Type B pancreatic cell (in vitro differentiated cells): ENCODE data around the gene HOXA6. TPM values are rescaled to one million over a fixed set of nuclear protein-coding genes. Genes with fewer than 3 reads are reported as not detected.

Source experiments
- DNase-seq: peaks from one replicate; pipeline ENCODE4 v3.0.0; 2021; ENCODE audit warnings: mixed read lengths; ENCODE audit not compliant: unreplicated experiment; ENCODE audit errors: extremely low spot score
- H3K27ac Mint-ChIP-seq: 2 replicates; pipeline ENCODE4 v1.8.0; 2021; ENCODE audit warnings: mild to moderate bottlenecking, mixed read lengths
- H3K27me3 Mint-ChIP-seq: 2 replicates; pipeline ENCODE4 v1.8.0; 2021; ENCODE audit warnings: mixed read lengths
- H3K36me3 Mint-ChIP-seq: 2 replicates; pipeline ENCODE4 v1.8.0; 2021; ENCODE audit warnings: mixed read lengths
- H3K4me1 Mint-ChIP-seq: one replicate; pipeline ENCODE4 v1.8.0; 2021; ENCODE audit warnings: mixed read lengths; ENCODE audit not compliant: unreplicated experiment
- H3K4me3 Mint-ChIP-seq: 2 replicates; pipeline ENCODE4 v1.8.0; 2021; ENCODE audit warnings: mild to moderate bottlenecking, mixed read lengths
- H3K9me3 Mint-ChIP-seq: 2 replicates; pipeline ENCODE4 v1.8.0; 2021; ENCODE audit warnings: mixed read lengths
- CTCF ChIP-seq: fragments of 200-600 bp; sonication (generic); conservative IDR thresholded peaks from 2 replicates; pipeline ENCODE4 v1.5.0; 2021; ENCODE audit warnings: antibody characterized with exemption, mild to moderate bottlenecking
- total RNA-seq: library from RNA; stranded (reverse); gene quantifications from 2 replicates; pipeline ENCODE4 v1.2.1, GENCODE V29; 2021; ENCODE audit warnings: low replicate concordance

Gene HOXA6
- total RNA-seq, 1 donor from 2014 or later: 10.9 TPM

DNA sequence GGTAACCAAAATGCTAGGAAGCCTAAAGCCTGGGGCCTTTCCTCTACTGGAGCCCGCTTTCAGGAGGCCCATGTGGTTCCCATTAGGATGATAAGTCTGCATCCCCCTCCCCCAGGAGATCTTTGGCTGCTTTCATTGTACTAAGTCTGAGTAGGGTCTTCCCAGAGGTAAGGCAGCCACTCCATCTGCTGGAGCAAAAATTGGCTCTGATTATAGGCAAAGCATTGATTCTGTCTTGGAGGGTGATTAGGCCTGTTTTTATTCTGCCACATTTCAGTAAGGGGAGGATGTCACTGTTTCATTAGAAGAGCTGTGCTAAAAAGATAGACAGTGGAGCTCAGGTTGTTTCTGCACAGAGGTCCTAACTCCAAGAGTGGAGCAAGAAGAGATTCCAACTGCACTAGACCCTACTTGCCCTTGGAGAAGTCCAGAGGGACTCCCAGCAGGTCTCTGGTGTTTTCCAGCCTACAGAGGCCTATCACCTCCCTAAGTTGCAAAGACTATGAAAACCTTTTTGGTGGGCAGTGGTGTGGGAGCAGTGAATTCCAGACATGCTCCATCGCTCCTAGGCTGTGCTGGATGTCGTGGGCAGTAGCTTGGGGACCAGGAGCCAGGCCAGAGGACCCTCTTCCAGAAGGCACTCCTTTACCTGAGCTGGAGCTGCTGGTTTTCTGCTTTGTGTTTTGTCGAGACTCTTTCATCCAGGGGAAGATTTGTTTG lies 37.9 kb downstream of the HOXA6 start:
- Mint-ChIP-seq H3K9me3 (no peaks in the 10 kb centered on the region), H3K27ac (peak overlapping the region; percentile 97), H3K4me3 (peak overlapping the region; percentile 97), H3K36me3 (peaks cover 40% of the 10 kb centered on the region), H3K4me1 (peaks cover 43% of the 10 kb centered on the region), H3K27me3 (peaks cover 56% of the 10 kb centered on the region)
- no peak for DNase-seq
- no peak for TF ChIP-seq CTCF

- Mint-ChIP-seq H3K4me1 (peaks cover 54% of the 10 kb centered on the region), H3K9me3 (no peaks in the 10 kb centered on the region), H3K4me3 (peak overlapping the region; percentile 97), H3K36me3 (peaks cover 37% of the 10 kb centered on the region), H3K27ac (peak overlapping the region; percentile 97), H3K27me3 (peaks cover 61% of the 10 kb centered on the region)
- peak; percentile 44 for TF ChIP-seq CTCF
- DNase-seq: peak; percentile 81
These were observed 39.0 kb downstream of the HOXA6 start for GRCh38 chr7:27108390-27109127.

DNA sequence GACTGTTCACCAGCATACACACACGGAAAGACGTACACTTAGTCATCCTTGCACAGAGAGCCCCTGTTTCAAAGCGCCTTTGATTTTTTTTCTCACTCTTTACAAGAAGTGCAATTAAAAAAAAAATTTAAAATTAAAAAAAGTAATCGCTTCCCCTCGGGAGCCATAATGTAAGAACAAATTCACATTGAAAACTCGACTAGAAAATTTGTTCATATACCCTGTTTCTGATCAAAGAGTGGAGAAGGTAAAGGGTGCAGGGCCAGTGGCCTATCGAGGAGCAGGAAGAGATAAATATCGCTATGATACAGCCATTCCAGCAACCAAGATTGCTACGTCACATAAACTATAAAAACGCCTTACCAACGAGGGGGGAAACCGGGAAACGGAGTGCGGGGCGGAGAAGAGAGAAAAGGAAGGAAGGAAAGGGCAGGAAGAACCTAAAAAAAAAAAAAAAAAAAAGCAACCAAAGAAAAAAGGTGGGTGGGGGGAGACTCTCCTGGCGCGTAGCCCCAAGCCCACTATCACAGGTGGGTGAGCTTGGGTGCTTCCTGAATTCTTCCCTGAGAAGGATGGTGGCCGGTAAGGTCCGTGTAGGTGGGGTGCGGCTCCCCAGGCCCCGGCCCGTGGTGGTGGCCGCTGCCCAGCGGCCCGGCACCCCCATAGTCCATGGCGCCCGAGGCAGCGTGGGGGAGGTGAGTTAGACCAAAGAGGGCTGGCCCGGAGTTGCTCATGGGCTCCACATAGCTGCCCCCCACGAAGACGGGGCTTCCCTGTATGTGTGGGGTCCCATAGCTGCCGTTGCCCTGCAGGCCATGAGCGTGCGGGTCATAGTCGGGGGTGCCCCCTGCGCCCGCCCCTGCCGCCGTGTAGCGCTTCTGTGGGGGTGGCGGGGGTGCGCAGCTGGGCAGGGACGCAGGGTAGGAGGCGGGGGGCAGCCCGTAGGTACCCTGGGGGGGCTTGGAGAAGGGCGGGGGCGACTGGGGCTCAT lies 39.9 kb downstream of the HOXA6 start:
- H3K36me3 Mint-ChIP-seq: peaks cover 32% of the 10 kb centered on the region
- H3K27ac Mint-ChIP-seq: peak overlapping the region; percentile 97
- peaks cover 66% of the 10 kb centered on the region for H3K27me3 Mint-ChIP-seq
- no peaks in the 10 kb centered on the region for H3K9me3 Mint-ChIP-seq
- no peak for TF ChIP-seq CTCF
- peak overlapping the region; percentile 97 for H3K4me3 Mint-ChIP-seq
- H3K4me1 Mint-ChIP-seq: peaks cover 61% of the 10 kb centered on the region
- no peak for DNase-seq

DNA sequence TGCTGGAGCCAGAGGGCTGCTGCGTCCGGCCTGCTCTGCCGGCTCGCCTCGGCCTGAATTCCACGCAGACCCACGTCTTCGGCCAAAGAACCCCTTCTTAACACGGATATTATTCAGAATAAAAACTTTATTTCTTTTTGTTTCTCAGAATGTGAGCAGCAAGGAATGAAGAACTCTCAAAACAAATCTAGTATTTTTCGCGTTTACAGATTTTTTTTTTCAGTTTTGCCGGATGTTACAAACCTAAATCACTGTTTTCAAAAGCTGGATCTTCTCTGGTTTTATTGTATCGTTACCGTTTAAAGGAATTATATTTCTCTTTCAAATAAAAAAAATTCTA lies 40.7 kb downstream of the HOXA6 start:
- peaks cover 67% of the 10 kb centered on the region for H3K27me3 Mint-ChIP-seq
- no peaks in the 10 kb centered on the region for H3K9me3 Mint-ChIP-seq
- peak overlapping the region; percentile 97 for H3K27ac Mint-ChIP-seq
- H3K36me3 Mint-ChIP-seq: peaks cover 28% of the 10 kb centered on the region
- peaks cover 66% of the 10 kb centered on the region for H3K4me1 Mint-ChIP-seq
- peak overlapping the region; percentile 97 for H3K4me3 Mint-ChIP-seq
- no peak for DNase-seq
- TF ChIP-seq CTCF: no peak

GRCh38 chr7:27106181-27106900 lies 41.2 kb downstream of the HOXA6 start:
- H3K27me3 Mint-ChIP-seq: peaks cover 67% of the 10 kb centered on the region
- H3K4me3 Mint-ChIP-seq: peak overlapping the region; percentile 97
- H3K9me3 Mint-ChIP-seq: no peaks in the 10 kb centered on the region
- H3K27ac Mint-ChIP-seq: peak overlapping the region; percentile 97
- peaks cover 27% of the 10 kb centered on the region for H3K36me3 Mint-ChIP-seq
- DNase-seq: no peak
- H3K4me1 Mint-ChIP-seq: peaks cover 61% of the 10 kb centered on the region
- no peak for TF ChIP-seq CTCF
